Measurements from ENCODE around the gene ICAM4.
"Not testable (repeated sequence)": the region's sequence is repeated elsewhere in the genome, so short reads cannot be mapped to it uniquely, and the experiment has no call there.

Gene ICAM4

DNA sequence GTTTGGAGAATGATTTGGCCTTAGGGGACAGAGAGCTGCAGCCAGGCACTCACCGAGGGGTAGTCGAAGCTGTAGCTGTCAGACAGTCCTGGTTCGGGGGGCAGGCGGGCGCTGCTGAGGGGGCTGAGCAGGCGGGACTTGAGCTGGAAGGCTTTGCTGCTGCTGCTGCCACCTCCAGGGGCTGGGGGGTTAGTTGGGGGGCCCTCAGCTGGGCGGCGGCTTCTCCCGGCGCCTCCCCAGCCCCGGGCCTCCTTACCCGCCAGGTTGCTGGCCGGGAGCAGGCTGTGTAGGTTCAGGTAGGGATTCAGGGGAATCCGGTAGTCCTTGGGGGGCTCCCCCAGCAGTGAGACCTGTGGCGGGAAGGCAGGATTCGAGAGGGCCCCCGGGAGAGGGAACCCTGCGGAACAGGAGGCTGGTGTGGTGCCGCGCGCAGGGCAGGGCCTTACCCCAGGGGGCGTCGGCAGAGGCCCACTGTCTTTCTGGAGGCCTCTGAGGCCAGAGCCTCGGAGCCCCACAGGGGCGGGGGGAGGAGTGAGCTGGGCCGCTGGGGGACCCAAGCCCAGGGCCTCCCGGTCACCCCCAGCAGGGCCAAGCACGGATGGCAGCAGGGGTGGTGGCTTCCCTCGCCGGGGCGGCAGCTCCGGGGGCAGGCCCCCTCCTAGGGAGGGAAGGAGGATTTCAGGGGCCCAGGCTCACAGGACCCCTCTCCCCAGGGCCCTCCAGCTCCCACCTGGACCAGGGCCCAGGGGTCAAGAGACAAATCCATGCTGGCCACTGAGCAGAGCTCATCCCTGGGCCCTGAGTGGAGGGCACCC, 34.1 kb downstream of the ICAM4 start:
- DNase-seq = no peak

DNA sequence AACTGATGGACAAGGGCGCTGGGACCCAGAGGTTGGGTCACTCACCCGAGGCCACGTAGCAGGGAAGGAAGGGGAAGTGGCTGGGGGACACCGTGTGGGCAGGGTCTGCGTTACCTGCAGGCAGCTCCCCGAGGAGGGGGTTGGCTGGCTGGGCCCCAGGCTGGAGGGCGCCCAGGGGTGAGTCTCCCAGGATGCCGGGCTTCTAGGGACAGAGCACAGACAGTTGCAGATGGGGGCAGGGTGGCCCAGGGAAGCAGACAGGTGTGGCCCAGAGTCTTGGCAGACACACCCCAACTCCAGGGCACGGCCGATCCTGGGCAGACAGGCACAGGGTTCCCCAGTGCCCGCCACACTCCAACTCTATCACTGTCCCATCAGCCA, 34.7 kb downstream of the ICAM4 start:
- no peak for DNase-seq

DNA sequence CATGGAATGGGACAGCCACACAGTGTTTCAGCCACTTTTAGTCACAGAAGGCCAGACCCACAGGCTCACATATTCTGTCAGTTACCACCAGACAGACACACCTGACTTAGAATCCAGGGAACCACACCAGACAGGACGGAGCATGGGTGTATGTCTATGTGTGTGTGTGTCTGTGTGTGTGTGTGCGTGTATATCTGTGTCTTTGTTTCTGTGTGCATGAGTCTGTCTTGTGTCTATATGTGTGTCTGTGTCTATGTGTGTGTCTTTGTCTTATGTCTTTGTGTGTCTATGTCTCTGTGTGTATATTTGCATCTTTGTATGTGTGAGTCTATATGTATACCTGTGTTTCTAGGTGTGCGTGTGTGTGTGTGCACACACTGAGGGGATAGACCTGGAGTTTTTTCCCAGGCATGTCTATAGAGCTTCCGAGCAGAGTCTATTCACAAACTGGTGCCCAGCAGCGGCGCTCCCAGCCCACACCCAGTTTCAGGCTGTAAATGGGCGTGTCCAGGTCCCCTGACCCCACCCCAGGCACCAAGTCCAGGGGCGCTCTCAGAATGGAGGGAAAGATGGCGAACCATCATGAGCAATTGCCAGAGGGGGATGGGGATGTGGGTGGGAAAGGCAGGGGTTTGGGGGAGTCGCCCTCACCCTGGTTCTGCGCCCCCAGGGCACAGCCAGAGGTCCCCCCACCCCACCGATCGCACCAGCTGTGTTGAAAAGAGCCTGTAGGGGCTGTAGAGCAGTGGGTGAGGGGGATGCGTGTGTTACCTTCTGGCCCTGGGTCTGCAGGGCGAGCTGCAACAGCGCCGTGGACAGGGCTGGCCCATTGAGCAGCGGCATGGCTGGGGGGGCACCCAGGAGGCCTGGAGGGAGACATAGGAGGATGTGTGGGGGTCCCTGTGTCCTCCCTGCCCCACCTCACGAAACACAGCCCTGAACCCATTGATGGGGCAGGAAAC, 35.4 kb downstream of the ICAM4 start:
- DNase-seq = no peak

DNA sequence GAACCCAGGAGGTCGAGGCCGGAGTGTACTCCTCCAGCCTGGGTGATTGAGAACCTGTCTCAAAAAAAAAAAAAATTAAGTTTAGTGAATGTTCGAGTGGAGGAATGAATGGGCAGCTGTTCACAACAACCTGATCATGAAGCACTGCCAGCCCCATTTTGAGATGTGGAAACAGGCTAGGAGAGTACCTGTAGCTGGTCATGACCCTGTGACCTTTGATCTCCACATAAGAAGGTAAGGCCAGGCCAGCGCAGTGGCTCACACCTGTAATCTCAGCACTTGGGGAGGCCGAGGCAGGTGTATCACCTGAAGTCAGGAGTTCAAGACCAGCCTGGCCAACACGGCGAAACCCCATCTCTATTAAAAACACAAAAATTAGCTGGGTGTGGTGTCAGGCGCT, 39.0 kb downstream of the ICAM4 start:
- DNase-seq = no peak

- no peak for DNase-seq
These were observed 41.0 kb downstream of the ICAM4 start for GRCh38 chr19:10327793-10328192.

GRCh38 chr19:10328558-10329429, 42.0 kb downstream of the ICAM4 start:
- DNase-seq = no peak

DNA sequence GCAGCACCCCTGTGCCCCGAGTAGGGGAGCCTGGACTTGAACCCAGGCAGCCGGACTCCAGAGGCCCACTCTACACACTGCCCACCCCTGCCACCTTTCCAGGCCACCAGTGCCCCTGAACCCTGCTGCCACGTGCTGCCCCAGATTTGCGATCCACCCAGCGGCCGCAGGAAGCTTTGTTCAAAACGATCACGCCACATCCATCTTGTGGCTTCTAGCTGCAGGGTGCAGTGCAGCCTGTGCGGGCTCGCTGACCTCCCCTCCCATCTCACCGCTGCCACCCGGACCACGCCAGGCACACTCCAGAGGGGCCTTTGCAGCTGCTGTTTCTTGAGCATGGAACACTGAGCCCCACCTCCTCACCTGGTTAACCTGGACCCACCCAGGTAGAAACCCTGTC, 42.8 kb downstream of the ICAM4 start:
- DNase-seq = no peak

DNA sequence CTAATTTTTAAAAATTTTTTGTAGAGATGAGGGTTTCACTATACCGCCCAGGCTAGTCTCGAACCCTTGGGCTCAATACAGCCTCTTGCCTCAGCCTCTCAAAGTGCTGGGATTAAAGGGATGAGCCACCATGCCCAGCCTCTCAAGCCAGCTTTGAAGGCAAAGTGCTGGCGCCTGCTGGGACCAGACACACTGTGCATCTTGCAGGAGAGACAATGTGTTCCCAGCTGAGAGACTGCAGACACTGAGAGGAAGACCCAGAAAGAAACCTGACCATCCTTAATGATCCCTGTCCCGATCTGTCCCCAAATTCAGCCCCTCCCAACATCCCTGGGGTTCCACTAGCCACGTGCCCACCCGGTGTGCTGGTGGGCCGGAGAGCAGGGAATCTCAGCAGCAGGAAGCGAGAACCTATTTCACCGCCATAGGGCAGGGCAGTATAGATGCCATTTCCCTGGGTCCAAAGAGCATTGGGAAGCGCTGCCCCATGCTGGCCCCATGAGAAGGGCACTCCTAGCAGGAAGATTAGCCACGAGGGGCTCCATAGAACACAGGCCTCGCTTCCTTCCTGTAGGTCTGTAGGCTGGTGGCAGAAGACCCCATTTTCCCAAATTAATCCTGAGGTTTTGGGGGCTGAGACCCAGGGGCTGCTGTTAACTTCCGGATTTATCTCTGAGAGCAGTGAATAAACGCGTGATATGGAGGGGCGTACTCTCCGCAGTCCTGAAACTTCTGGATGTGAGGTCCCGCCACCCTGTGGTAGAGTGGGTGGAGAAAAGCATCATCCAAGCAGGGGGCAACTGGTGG, 45.6 kb downstream of the ICAM4 start:
- DNase-seq = no peak

- DNase-seq = peak; percentile 93 to 94
These were observed 46.4 kb downstream of the ICAM4 start, which contains the start of gene RAVER1 for GRCh38 chr19:10332965-10333757. TSS of gene RAVER1 (minus strand) at chr19:10333529. CDS start at chr19:10333507, 22 bp downstream.

- no peak for DNase-seq
These were observed 47.2 kb downstream of the ICAM4 start for GRCh38 chr19:10333758-10334587.

- peak; percentile 39 to 57 for DNase-seq
These were observed 48.0 kb downstream of the ICAM4 start for GRCh38 chr19:10334588-10335351.

DNA sequence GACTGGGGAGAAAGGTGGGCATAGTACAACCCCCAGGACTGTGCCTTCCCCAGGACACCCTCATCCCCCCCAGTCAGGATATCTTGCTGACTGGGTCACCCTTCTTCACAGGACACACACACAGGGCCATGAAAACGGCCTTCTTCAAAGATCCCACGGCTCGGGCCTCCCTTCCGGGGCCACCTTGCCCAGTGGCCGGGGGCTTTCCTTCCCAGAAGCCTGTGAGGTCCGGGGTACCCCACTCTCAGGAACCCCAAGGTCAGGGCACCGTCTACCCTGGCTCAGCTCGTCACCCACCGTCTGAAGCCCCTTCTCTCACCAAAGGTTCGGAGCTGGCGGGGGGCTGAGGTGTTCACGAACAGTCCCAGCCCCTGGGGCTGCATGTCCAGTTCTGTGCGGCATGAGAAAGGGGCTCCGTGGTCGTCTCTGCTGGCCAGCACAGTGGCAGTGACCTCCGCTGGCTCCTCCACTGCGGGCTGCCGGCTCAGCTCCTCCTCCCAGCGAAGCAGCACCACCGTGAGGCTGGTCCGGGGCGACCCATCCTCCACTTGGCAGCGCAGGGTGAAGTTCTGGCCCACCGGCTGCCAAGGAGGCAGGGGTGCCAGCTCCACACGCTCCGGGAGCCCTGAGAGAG, 48.7 kb downstream of the ICAM4 start:
- no peak for DNase-seq

DNA sequence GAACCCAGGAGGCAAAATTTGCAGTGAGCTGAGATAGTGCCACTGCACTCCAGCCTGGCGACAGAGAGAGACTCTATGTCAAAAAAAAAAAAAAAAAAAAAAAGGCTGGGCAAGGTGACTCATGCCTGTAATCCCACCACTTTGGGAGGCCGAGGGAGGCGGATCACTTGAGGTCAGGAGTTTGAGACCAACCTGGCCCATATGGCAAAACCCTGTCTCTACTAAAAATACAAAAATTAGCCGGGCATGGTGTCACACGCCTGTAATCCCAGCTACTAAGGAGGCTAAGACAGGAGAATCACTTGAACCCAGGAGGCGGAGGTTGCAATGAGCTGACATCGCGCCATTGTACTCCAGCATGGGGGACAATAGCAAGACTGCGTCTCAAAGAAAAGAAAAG, 50.0 kb downstream of the ICAM4 start:
- not testable (repeated sequence) for DNase-seq
